ENCODE results near the gene ZGPAT.

DNA sequence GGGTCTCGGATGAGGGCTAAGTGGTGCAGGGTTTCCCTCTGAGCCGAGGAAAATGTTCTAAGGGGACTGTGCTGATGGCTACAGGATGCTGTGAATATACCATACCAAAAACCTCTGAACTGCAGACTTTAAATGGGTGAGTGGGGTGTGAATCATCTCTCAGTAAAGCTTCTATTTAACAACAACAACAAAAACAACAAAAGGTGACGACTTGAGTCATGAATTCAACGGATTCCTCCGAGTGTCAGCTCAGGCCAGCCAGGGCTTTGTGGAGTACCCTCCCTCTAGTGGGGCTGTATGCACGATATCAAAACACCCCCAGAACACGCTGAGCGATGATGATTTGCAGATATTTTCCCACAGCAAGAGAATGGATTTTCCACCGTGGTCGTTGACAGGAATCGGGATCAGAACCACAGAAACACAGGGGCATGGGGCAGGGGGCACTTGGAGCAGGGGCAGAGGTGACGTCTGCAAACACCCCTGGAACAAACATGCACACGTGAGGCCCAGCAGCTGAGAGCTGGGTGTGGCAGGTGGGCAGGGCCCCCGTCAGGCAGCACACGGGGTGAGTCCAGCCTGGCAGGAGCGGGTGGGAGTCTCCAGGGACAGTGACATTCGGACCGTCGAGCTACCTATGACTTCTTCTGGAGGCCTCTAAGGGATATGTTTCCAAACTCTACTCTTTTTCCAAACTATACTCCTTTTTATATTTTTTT, 70.4 kb downstream of the ZGPAT start:
- TF ChIP-seq ZNF217 (CRISPR knock-in tag; IDR thresholded peaks at IDR 0.05) (no peak), ZBTB17 (CRISPR knock-in tag; IDR thresholded peaks at IDR 0.05) (no peak), RAD21 (CRISPR knock-in tag; conservative IDR thresholded peaks at IDR 0.05 in 1 of 2, IDR thresholded peaks at IDR 0.05 in 1 of 2) (no peak), TOE1 (IDR thresholded peaks at IDR 0.05; ENCODE audit: borderline replicate concordance) (no peak), TOE1 (CRISPR knock-in tag; IDR thresholded peaks at IDR 0.05; ENCODE audit: borderline replicate concordance, low read depth) (no peak), BRCA1 (IDR thresholded peaks at IDR 0.05) (no peak), BRCA1 (CRISPR knock-in tag; IDR thresholded peaks at IDR 0.05) (no peak)
